ENCODE results near the gene RELN.

RELN gene

DNA sequence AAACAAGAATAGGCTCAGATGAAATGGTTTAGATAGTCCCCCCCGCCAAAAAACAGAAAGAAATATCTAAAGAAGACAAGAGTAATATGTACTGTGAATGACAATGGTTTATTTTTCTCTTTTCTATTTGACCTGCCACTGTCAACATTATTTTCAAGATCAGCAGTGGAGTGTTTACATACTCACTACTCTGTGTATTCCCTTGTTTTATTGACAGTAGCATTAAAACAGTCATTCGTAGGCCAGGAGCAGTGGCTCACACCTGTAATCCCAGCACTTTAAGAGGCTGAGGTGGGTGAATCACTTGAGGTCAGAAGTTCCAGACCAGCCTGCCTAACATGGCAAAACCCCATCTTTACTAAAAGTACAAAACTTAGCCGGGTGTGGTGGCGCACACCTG, 298.2 kb downstream of the RELN start (continued):
- no peak for TF ChIP-seq MZF1 (tag by site-specific recombination; IDR thresholded peaks at IDR 0.05; ENCODE audit: borderline replicate concordance)

DNA sequence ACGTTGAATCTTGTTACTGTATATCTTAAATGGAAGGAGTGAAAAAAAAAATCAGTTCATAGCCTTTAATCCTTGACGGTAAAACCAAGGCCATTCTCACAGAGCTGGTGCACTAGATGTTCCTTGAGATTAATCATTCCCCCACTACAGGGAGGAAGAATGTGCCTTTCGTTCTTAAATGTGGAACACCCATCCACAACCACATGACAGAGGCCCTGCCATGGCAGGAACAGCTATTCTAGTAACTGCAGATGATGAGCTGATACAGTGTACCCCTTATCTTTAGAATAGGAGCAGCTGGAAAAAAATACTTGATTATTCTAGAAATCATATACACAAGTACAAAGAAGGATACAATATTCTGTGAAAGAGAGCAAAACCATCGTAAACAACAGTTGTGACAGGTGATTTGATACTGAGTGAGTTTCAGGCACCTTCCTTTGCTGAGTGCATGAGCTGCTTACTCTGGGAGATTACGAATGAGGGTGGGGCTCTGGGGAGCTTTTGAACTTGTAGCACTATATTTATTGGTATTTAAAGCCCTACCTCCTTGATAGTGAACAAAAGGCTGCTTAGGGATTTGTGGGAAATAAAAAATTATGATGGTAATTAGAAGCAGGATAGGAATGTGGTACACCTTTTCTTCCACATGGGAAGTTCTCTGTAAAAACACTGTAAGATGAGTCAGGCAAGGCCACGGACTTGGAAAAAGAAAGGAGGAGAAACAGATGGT, 299.1 kb downstream of the RELN start:
- no peak overlapping the region for H3K4me3 ChIP-seq (ENCODE audit: low read depth, low read length)
- no peaks in the 10 kb centered on the region for H3K4me1 ChIP-seq (ENCODE audit: control insufficient read depth, insufficient read depth, low read length)
- CTCF ChIA-PET: interaction anchor here (0.7 kb wide), 1 partner anchor 651 kb away, joined by 3 read pairs; no protein-coding TSS in a partner anchor
- TF ChIP-seq ZNF112 (tag by site-specific recombination; IDR thresholded peaks at IDR 0.05): no peak
- TF ChIP-seq, protein P1, sequence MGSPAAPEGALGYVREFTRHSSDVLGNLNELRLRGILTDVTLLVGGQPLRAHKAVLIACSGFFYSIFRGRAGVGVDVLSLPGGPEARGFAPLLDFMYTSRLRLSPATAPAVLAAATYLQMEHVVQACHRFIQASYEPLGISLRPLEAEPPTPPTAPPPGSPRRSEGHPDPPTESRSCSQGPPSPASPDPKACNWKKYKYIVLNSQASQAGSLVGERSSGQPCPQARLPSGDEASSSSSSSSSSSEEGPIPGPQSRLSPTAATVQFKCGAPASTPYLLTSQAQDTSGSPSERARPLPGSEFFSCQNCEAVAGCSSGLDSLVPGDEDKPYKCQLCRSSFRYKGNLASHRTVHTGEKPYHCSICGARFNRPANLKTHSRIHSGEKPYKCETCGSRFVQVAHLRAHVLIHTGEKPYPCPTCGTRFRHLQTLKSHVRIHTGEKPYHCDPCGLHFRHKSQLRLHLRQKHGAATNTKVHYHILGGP (tag by site-specific recombination; IDR thresholded peaks at IDR 0.05): no peak
- TF ChIP-seq ZNF184 (tag by site-specific recombination; IDR thresholded peaks at IDR 0.05): no peak
- TF ChIP-seq OVOL3 (tag by site-specific recombination; IDR thresholded peaks at IDR 0.05): no peak
- TF ChIP-seq PRDM1 (tag by site-specific recombination; IDR thresholded peaks at IDR 0.05): no peak
- TF ChIP-seq ZNF214 (tag by site-specific recombination; IDR thresholded peaks at IDR 0.05; ENCODE audit: borderline replicate concordance): no peak
- TF ChIP-seq ZNF10 (tag by site-specific recombination; IDR thresholded peaks at IDR 0.05): no peak
- TF ChIP-seq ZNF366 (tag by site-specific recombination; conservative IDR thresholded peaks at IDR 0.05): no peak
- TF ChIP-seq ZNF830 (tag by site-specific recombination; IDR thresholded peaks at IDR 0.05; ENCODE audit: low read depth): no peak
- no peak for TF ChIP-seq ZNF24 (tag by site-specific recombination; IDR thresholded peaks at IDR 0.05)
- TF ChIP-seq ZNF624 (tag by site-specific recombination; IDR thresholded peaks at IDR 0.05): no peak
- no peak for TF ChIP-seq SCRT2 (tag by site-specific recombination; IDR thresholded peaks at IDR 0.05)
- TF ChIP-seq, protein P2, sequence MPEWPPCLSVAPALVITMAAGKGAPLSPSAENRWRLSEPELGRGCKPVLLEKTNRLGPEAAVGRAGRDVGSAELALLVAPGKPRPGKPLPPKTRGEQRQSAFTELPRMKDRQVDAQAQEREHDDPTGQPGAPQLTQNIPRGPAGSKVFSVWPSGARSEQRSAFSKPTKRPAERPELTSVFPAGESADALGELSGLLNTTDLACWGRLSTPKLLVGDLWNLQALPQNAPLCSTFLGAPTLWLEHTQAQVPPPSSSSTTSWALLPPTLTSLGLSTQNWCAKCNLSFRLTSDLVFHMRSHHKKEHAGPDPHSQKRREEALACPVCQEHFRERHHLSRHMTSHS (tag by site-specific recombination; IDR thresholded peaks at IDR 0.05): no peak
- no peak for TF ChIP-seq ELK4 (IDR thresholded peaks at IDR 0.05; ENCODE audit: borderline replicate concordance, low read depth, low read length)
- no peak for TF ChIP-seq ZNF518A (tag by site-specific recombination; conservative IDR thresholded peaks at IDR 0.05; ENCODE audit: low read depth)
- TF ChIP-seq ZNF670 (tag by site-specific recombination; IDR thresholded peaks at IDR 0.05; ENCODE audit: low read depth): no peak
- TF ChIP-seq PRDM10 (tag by site-specific recombination; IDR thresholded peaks at IDR 0.05): no peak
- TF ChIP-seq MYNN (tag by site-specific recombination; IDR thresholded peaks at IDR 0.05; ENCODE audit: borderline replicate concordance): no peak
- TF ChIP-seq ZNF785 (tag by site-specific recombination; IDR thresholded peaks at IDR 0.05): no peak
- H3K27ac ChIP-seq (ENCODE audit: extremely low read depth, low read depth, low read length): no peak overlapping the region
- H3K36me3 ChIP-seq (ENCODE audit: control insufficient read depth in 2 of 2, insufficient read depth in 1 of 2, low read length in 2 of 2): no peaks in the 10 kb centered on the region
- no peaks in the 10 kb centered on the region for H3K9me3 ChIP-seq (ENCODE audit: control insufficient read depth, insufficient read depth, low read depth, low read length)
- POLR2A ChIA-PET: no interaction called here

All from HEK293 (cell line).